SH-SY5Y (cell line): ENCODE data around the gene SLC8A1.

Source experiments
- GATA2 ChIP-seq: IDR thresholded peaks from 2 replicates; pipeline ENCODE4 v1.6.1; 2011; ENCODE audit warnings: mild to moderate bottlenecking, low read depth, low read length
- GATA3 ChIP-seq: IDR thresholded peaks from 2 replicates; pipeline ENCODE4 v1.6.1; 2011; ENCODE audit warnings: low read depth, mild to moderate bottlenecking, low read length, moderate library complexity

SLC8A1 gene

GRCh38 chr2:40421631-40422297 is 30.1 kb downstream of the SLC8A1 start:
- TF ChIP-seq GATA2 (no peak), GATA3 (no peak)

- TF ChIP-seq GATA3 = no peak
- no peak for TF ChIP-seq GATA2
Measured at GRCh38 chr2:40420478-40420877, 31.4 kb downstream of the SLC8A1 start.

- TF ChIP-seq GATA3 (no peak), GATA2 (no peak)
Measured at GRCh38 chr2:40419364-40419762, 32.5 kb downstream of the SLC8A1 start.

- TF ChIP-seq GATA2 = no peak; the same call in 1 of the 2 replicates
- no peak for TF ChIP-seq GATA3
Measured at GRCh38 chr2:40418614-40419363, 33.1 kb downstream of the SLC8A1 start.

- no peak for TF ChIP-seq GATA3
Measured at GRCh38 chr2:40416486-40416885, 35.4 kb downstream of the SLC8A1 start.

- no peak for TF ChIP-seq GATA2
- TF ChIP-seq GATA3 = no peak
Measured at GRCh38 chr2:40415391-40415790, 36.5 kb downstream of the SLC8A1 start.

- TF ChIP-seq GATA3 (no peak), GATA2 (no peak)
Measured at GRCh38 chr2:40412456-40412855, 39.4 kb downstream of the SLC8A1 start.

GRCh38 chr2:40410695-40411094 is 41.2 kb downstream of the SLC8A1 start:
- TF ChIP-seq GATA3 = no peak; the same call in 1 of the 2 replicates

- no peak for TF ChIP-seq GATA3
- TF ChIP-seq GATA2 = no peak
Measured at GRCh38 chr2:40409734-40410133, 42.2 kb downstream of the SLC8A1 start.

- TF ChIP-seq GATA2 (no peak), GATA3 (no peak)
Measured at GRCh38 chr2:40406485-40407289, 45.2 kb downstream of the SLC8A1 start.

GRCh38 chr2:40405465-40405864 is 46.4 kb downstream of the SLC8A1 start:
- no peak for TF ChIP-seq GATA3

GRCh38 chr2:40404517-40404916 is 47.4 kb downstream of the SLC8A1 start:
- no peak for TF ChIP-seq GATA3
- TF ChIP-seq GATA2 = no peak

- no peak for TF ChIP-seq GATA3
- no peak for TF ChIP-seq GATA2
Measured at GRCh38 chr2:40403233-40403836, 48.6 kb downstream of the SLC8A1 start.

GRCh38 chr2:40401896-40402295 is 50.0 kb downstream of the SLC8A1 start:
- TF ChIP-seq GATA3 = no peak
- no peak for TF ChIP-seq GATA2

- no peak for TF ChIP-seq GATA3
- TF ChIP-seq GATA2 = no peak
Measured at GRCh38 chr2:40400336-40400953, 51.4 kb downstream of the SLC8A1 start.
